K562 (cell line): ENCODE measurements around the gene BCL3. TPM values are rescaled to one million over a fixed set of nuclear protein-coding genes. Genes with fewer than 3 reads are reported as not detected.

Experiments used
- CBX2 ChIP-seq: fragments of 200-600 bp; sonication (generic); IDR thresholded peaks from one replicate; pipeline ENCODE4 v1.6.1; 2012; ENCODE audit warnings: mild to moderate bottlenecking, low read length, inconsistent platforms; ENCODE audit not compliant: insufficient read depth, poor library complexity, severe bottlenecking
- HCFC1 ChIP-seq: IDR thresholded peaks from 2 replicates; pipeline ENCODE4 v1.6.1; 2012; ENCODE audit warnings: low read depth, low read length, improper control_type of control experiment
- HDAC1 ChIP-seq, 2 experiments: fragments of 450-650 bp; IDR thresholded peaks; 2 replicates each; pipeline ENCODE4 v1.6.1; 2016 to 2017; ENCODE audit warnings: inconsistent platforms in 1 of 2, mild to moderate bottlenecking in 1 of 2, moderate library complexity in 1 of 2
- HDGF ChIP-seq: fragments of 450-650 bp; IDR thresholded peaks from 2 replicates; pipeline ENCODE4 v1.6.1; 2016
- ILF3 ChIP-seq: fragments of 450-650 bp; IDR thresholded peaks from 2 replicates; pipeline ENCODE4 v1.6.1; 2018; ENCODE audit warnings: antibody characterized with exemption, mild to moderate bottlenecking, moderate library complexity, borderline replicate concordance
- LARP7 ChIP-seq: fragments of 450-650 bp; IDR thresholded peaks from 2 replicates; pipeline ENCODE4 v1.6.1; 2016
- MEF2A ChIP-seq: IDR thresholded peaks from 2 replicates; pipeline ENCODE4 v1.6.1; 2011; ENCODE audit warnings: low read depth, mild to moderate bottlenecking, low read length, moderate library complexity; ENCODE audit not compliant: control insufficient read depth
- MLLT1 ChIP-seq, 2 experiments: fragments of 450-650 bp; IDR thresholded peaks; 2 replicates each; pipeline ENCODE4 v1.6.1; 2016
- MTA2 ChIP-seq: fragments of 450-650 bp; IDR thresholded peaks from 2 replicates; pipeline ENCODE4 v1.6.1; 2016; ENCODE audit warnings: low read depth
- NCOA4 ChIP-seq: fragments of 450-650 bp; IDR thresholded peaks from 2 replicates; pipeline ENCODE4 v1.6.1; 2018; ENCODE audit warnings: mild to moderate bottlenecking; ENCODE audit not compliant: partially characterized antibody
- NFE2 ChIP-seq: IDR thresholded peaks from 2 replicates; pipeline ENCODE4 v1.6.1; 2014; ENCODE audit warnings: antibody characterized with exemption, low read depth
- NFYB ChIP-seq: IDR thresholded peaks from 2 replicates; pipeline ENCODE4 v1.6.1; 2011; ENCODE audit warnings: mild to moderate bottlenecking, moderate library complexity; ENCODE audit not compliant: insufficient read length; ENCODE audit errors: extremely low read depth
- PTBP1 ChIP-seq: fragments of 200-400 bp; formaldehyde crosslinking; IDR thresholded peaks from 2 replicates; pipeline ENCODE4 v1.6.1; 2017; ENCODE audit warnings: low read depth, low read length
- SIX5 ChIP-seq, 2 experiments: IDR thresholded peaks; 2 replicates each; pipeline ENCODE4 v1.6.1; 2011; ENCODE audit warnings: low read length in 2 of 2, borderline replicate concordance in 1 of 2, low read depth in 1 of 2, mild to moderate bottlenecking in 1 of 2, moderate library complexity in 1 of 2; ENCODE audit not compliant: insufficient read depth in 1 of 2
- TEAD1 ChIP-seq, 2 experiments: fragments of 450-650 bp in 1 of 2; sonication (generic) in 1 of 2; formaldehyde crosslinking; IDR thresholded peaks; 2 replicates each; pipeline versions ENCODE4 v1.4.0 to v1.8.0; 2020 to 2022; ENCODE audit warnings: mild to moderate bottlenecking in 2 of 2, missing genetic modification reagents in 1 of 2
- ZFPM2 ChIP-seq: fragments of 250-450 bp; sonication (Bioruptor Pico); IDR thresholded peaks from 2 replicates; pipeline ENCODE4 v1.5.1; 2022; ENCODE audit warnings: mild to moderate bottlenecking
- ZNF134 ChIP-seq: fragments of 250-450 bp; sonication (Bioruptor Pico); conservative IDR thresholded peaks from 2 replicates; pipeline ENCODE4 v1.4.0; 2020
- ZNF146 ChIP-seq: IDR thresholded peaks from one replicate; pipeline ENCODE4 v1.6.1; 2018; ENCODE audit warnings: missing compliant biosample characterization; ENCODE audit not compliant: unreplicated experiment
- ZNF444 ChIP-seq: fragments of 250-450 bp; sonication (Bioruptor Pico); IDR thresholded peaks from 2 replicates; pipeline ENCODE4 v1.4.0; 2020; ENCODE audit warnings: mild to moderate bottlenecking, moderate library complexity
- ZNF445 ChIP-seq: fragments of 250-450 bp; sonication (Bioruptor Pico); IDR thresholded peaks from 2 replicates; pipeline ENCODE4 v1.4.0; 2020; ENCODE audit warnings: low read depth, mild to moderate bottlenecking, moderate library complexity
- ZNF512 ChIP-seq: IDR thresholded peaks from 2 replicates; pipeline ENCODE4 v1.6.1; 2016; ENCODE audit warnings: missing genetic modification characterization, missing compliant biosample characterization
- ZNF592 ChIP-seq: fragments of 450-650 bp; IDR thresholded peaks from 2 replicates; pipeline ENCODE4 v1.6.1; 2017; ENCODE audit warnings: antibody characterized with exemption, mild to moderate bottlenecking
- ZNF707 ChIP-seq: fragments of 250-450 bp; sonication (Bioruptor Pico); conservative IDR thresholded peaks from 2 replicates; pipeline ENCODE4 v1.8.0; 2022; ENCODE audit warnings: inconsistent platforms, mild to moderate bottlenecking, moderate library complexity
- polyA plus RNA-seq, 8 experiments: library from polyadenylated mRNA; depleted of rRNA in 4 of 8; stranded (reverse) in 5 of 8; unstranded in 3 of 8; fragments of >200 nt; fragmentation: Nextera tagmentation in 2 of 8; fragmentation: Illumina TruSeq in 1 of 8; extraction: Ambion mirVana in 2 of 8; extraction: Trizol in 1 of 8; gene quantifications; 2 replicates each; pipeline versions ENCODE4 v1.2.1 to v1.2.3, GENCODE V29; 2011 to 2014; ENCODE audit warnings: inconsistent platforms in 1 of 8, missing spikeins in 1 of 8
- total RNA-seq, 7 experiments: library from RNA; depleted of rRNA in 6 of 7; stranded (reverse); fragments of >200 nt in 6 of 7; fragmentation: Illumina TruSeq in 2 of 7; extraction: Trizol in 2 of 7; gene quantifications; 2 replicates each; pipeline versions ENCODE4 v1.2.1 to v1.2.3, GENCODE V29; 2011 to 2021; ENCODE audit warnings: low replicate concordance in 1 of 7

Gene BCL3
- total and polyA plus RNA-seq, 9 of the 15 experiments (the other 6 are each of a cell fraction or from before 2014, with no cell fraction given): 0.03 to 2.4 (median 0.50) TPM; not detected in 1

GRCh38 chr19:44747739-44748425 is 626 bp upstream of the BCL3 start (continued):
- TF ChIP-seq ZNF512 (tag): no peak
- no peak for TF ChIP-seq SIX5 (IDR thresholded peaks at IDR 0.05; ENCODE audit: borderline replicate concordance in 1 of 2, insufficient read depth in 1 of 2, low read depth in 1 of 2, low read length in 2 of 2)
- 0 out of 4 replicates have a peak, but pooled peaks of 1 of the 2 experiments have one; percentile 38 for TF ChIP-seq MLLT1 (IDR thresholded peaks at IDR 0.05)
- no peak for TF ChIP-seq ILF3
- TF ChIP-seq ZFPM2 (CRISPR knock-in tag): no peak
- no peak for TF ChIP-seq ZNF134
- TF ChIP-seq PTBP1: 0 out of 2 replicates have a peak, but pooled peaks have one; percentile 41
- TF ChIP-seq NFE2: no peak
- no peak for TF ChIP-seq NFYB
- no peak for TF ChIP-seq ZNF146 (CRISPR knock-in tag)
- peak; percentile 88; the same call in 1 of the 2 replicates for TF ChIP-seq HDGF
- TF ChIP-seq ZNF445 (CRISPR knock-in tag): no peak
- no peak for TF ChIP-seq ZNF444 (CRISPR knock-in tag)
- TF ChIP-seq NCOA4: no peak
- TF ChIP-seq HDAC1 (IDR thresholded peaks at IDR 0.05): peak in 1 of 2 experiments; percentile 79; a peak in 2 of 4 replicates
- no peak for TF ChIP-seq CBX2
- no peak for TF ChIP-seq HCFC1
- TF ChIP-seq TEAD1 (CRISPR knock-in tag; IDR thresholded peaks at IDR 0.05): no peak
- 0 out of 2 replicates have a peak, but pooled peaks have one; percentile 33 for TF ChIP-seq LARP7
- TF ChIP-seq MEF2A: no peak
- TF ChIP-seq ZNF707 (CRISPR knock-in tag): no peak
- TF ChIP-seq ZNF592: no peak
- no peak for TF ChIP-seq MTA2
